T-helper 2 cell treated with Interferon-gamma antibody and Interleukin-4, amounts not matched to agents 100 ng/mL and 5 ng/mL, for 36 hours (primary cell): Measurements from ENCODE around the gene MEGF6. TPM values are rescaled to one million over a fixed set of nuclear protein-coding genes. Genes with fewer than 3 reads are reported as not detected.

Experiments
- intact Hi-C: fragments of 100-400 bp; cut with micrococcal nuclease; formaldehyde crosslinking; loops from one replicate; pipeline ENCODE4 v1.15.1; 2023
- total RNA-seq: library from RNA; stranded (reverse); gene quantifications from 2 replicates; pipeline ENCODE4 v1.2.3, GENCODE V29; 2022

MEGF6 gene
- total RNA-seq, 1 donor from 2014 or later = 11.3 TPM

DNA sequence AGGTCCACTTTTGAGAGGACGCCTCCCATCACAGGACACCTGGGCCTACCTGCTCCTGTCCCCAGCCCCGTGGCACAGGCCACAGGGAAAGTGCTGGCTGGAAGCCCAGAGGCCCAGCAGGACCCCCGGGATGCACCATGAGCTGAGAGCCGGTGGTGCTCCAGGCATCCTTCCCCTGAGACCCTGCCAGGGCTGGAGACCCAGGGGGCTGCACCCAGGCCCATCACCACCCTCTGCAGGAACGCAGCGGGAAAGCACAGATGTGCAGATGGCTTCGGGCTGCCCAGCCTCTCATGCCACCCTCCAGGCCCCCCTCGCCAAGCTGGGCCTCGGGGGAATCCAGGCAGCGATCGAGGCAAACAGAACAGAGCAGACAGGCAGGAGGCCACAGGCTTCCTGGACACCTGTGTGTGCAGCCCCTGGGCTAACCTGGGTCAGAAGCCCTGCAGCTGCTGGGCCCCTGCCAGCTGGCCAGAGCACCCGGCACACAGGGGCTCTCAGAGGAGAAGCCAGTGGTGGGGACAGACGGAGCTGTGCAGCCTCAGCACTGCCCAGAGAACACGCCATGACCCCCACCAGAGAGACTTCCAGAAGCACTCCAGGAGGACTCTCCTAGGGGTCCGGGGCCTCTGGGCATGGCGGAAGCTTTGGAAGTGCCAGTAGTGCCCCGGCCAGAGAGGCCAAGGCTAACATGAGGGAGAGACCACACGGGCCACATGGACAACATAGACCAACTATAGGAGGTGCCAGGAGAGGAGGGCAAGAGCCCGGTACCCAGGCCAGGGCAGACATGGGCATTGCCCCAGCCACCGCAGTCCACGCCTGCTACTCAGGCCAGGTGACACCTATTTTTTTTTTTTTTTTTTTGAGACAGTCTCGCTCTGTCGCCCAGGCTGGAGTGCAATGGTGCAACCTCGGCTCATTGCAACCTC lies 85.5 kb downstream of the MEGF6 start:
- intact Hi-C loops = no loop called here

DNA sequence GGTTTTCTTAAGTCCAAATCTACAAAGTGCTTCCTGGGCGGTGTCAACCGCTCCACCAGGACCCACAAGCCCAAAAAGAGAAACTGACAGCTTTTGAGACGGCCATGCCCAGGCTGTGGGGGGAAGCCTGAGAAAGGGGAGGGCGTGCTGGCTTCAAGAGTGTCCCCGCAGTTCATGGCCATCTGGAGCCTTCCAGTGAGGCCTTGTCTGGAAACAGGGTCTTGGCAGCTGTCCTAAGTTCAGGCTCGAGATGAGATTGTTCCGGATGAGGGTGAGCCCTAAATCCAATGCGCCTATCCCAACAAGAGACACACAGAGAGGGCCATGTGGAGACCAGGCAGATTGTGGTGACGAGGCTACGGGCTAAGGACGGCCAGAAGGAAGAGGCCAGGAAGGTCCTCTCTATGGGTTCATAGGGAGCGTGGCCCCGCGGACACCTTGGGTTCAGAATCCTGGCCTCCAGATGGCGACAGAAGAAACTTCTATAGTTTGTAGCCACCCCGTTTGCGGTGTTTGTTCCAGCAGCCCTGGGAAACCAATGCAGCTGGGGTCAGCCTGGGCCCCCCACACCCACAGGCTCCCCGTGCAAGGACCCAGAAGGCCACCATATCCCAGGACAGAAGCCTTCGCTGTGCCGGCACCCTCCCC lies 86.6 kb downstream of the MEGF6 start:
- intact Hi-C loops = no loop called here

DNA sequence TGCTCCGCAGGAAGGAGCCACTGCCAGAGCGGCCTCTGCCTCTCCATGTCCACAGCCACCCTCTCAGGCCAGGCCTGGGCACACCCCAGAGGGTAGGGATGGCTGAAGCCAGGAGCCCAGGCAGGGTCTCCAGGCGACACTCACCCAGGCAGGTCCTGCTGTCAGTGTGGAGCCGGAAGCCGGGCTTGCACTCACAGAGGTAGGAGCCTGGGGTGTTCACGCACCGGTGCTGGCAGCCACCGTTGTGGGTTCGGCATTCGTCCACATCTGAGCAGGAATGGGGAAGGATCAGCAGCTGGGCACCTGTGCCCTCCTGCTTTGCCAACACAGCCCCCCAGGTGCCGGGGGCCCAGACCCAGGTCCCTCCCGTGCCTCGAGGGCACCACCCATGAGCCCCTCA lies 87.3 kb downstream of the MEGF6 start:
- intact Hi-C loops = no loop called here

DNA sequence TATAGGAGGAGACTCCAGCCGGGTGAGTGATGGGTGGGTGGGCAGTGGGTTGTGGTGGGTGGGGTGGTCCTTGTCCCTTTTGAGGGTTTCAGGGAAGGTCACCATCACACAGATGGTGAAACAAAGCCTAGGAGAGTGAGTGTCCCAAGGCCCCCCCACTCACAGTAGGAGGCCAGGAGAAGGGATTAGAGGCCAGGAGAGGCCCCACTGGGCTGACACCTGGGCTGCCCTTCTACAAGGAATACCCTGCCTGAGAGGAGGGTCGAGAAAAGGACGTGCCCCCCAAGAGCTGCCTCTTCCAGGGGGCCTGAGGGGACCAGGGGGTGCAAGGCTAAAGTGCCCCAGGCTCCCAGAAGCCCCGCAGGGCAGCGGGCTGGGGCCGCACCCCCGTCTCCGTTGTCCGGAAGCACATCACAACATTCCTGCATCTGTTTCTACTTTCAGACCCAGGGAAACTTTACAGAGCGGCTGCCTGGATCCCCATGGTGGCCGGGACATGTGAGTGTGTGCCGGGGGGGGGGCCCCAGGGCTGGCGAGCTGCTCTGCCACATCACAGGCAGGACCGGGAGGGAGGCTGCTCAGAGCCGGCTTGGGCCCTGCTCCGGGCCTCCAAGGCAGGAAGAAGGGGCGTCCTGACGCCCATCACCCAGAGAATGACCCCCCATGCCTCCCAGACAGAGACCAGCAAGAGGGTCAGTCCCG lies 88.6 kb downstream of the MEGF6 start:
- intact Hi-C loops = no loop called here

DNA sequence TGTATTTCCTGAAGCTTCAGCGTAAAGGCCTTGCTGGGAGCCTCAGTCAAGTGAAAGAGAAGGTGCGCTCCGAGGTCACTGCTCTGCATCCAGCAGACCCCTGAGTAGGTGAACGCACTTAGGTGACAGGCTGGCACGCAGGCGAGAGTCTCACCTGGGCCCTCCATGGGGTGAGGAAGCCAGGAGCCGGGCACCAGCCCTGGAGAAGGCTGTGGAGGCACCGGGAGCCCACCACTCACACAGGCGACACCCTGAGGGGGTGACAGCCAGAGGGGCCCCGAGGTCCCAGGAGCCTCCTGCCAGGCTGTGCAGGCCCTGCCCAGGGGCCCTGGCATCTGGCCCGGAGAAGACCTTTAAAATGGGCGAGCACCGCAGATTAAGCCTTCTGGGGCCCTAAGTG lies 89.2 kb downstream of the MEGF6 start:
- intact Hi-C loops = no loop called here

DNA sequence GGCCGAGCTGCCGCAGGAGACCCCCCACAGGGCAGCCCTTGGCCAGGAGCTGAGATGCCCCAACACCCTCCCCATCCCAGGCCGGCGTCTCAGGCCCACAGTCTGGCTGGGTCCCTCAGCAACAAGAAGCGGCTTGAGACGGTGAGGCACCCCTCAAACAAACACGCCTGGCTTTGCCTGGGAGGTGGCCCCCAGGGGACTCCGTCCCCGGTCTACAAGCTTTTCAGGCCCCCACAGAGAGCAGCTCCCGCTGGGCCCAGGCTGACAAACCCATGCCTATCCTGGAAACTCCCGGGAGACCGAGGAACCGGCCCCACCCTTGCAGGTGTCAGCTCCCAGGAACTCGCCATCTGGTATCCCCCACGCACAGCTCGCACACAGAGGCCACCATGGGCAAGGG lies 89.9 kb downstream of the MEGF6 start:
- intact Hi-C loops = no loop called here

DNA sequence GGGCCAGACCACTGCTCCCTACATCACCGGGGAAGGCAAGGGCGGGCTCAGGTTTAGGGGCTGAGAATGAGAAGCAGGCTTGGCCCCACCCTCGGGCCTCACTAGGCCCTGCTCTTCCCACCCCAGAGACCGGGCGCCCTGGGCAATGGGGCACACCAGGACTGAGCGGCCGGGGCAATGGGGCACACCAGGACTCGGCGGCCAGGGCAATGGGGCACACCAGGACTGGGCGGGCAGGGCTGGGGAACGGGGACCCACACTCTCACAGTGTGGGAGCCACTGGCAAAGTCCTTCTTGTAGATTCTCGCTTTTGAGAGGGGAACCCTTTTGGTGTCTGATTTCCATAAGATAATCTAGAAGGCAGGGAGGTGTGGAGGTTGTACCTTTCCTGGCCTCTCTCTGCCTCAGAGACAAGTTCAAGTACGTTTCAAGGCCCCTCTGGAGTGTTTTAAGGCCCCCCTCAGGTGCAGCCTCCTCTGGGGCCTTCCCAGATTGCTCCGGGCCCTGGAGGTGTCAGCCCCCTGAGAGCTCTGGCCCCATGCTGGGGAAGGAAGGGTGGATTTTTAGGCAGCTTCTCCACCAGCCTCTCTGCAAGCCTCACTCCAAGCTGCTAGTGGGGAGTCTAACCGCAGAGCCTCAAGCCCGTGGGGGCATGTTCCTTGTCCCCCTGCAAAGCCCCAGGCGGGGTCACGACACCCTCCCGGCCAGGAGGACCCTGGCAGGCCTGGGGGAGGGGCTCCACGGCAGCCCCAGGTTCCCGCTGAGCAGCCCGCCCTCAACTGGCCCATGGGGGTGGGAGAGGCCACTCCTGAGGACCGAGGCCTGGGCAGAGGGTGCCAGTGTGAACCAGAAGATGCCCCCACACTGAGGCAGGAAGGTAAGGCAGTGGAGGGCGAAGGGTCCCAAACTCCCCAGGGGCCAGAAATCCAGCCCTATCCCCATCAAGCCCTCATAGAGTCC lies 90.6 kb downstream of the MEGF6 start:
- intact Hi-C loops = no loop called here

DNA sequence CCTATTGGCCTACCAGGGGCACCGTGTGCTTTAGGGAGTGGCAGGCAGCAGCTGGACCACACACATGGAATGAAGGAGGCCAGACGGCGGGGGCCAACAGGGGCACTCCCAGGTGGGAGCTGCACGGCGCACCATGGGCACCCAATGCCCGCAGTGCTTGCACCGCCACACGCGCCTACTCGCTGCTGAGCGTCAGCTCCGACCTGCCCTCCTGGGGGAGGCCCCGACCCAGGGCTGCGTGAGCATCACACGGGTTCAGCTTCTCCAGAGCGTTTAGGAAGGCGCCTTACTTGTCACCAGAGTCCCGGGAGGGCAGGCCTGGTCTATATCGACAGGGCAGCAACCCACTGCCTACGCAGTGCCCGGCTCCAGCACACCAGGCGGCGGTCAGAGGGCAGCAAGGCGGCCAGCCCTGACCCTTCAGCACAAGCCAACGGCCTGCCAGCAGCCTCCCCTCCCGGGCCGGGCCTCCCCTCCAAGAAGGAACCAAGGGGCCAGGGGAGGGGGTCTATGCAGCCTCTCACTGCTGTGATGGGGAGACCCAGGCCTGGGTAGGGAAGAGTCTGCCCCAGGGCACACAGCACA lies 91.9 kb downstream of the MEGF6 start:
- intact Hi-C loops = no loop called here

DNA sequence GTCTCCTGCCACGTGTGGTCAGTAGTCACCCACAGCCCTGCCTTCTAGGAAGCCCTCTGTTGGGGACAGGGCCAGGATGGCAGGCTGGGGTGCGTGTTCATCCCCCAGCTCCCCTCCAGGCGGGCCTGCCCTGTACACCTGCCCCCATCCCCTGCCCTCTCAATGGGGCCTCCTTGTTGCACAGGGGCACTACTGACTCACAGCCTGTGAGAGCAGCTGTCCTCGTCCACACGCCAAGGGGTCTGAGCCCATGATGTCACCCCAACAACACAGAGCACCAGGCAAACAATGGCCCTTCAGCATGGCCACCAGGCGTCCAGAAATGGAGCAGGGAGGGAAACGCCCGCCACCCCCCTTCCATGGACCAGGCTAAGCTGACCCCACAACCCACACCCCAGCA lies 92.6 kb downstream of the MEGF6 start:
- intact Hi-C loops = no loop called here

DNA sequence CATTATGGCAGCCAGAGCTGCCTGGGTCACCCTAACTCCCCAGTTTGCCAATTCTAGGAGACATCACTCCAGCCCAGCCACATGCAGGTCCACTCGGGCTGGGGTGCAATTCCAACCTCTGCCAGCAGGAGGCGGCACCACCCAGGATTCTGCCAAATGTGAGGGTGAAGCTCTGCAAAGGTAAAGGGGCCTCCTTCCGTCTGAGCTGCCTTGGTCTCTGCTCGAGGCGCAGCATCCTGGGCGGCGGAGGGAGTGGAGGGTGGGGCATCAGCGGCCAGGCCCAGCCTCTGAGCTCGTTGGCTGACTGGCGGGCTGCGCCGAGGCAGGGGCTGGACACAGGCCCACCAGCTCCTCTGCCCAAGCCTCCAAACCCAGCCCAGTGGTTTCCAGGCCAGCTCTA lies 93.1 kb downstream of the MEGF6 start:
- intact Hi-C loops = no loop called here

DNA sequence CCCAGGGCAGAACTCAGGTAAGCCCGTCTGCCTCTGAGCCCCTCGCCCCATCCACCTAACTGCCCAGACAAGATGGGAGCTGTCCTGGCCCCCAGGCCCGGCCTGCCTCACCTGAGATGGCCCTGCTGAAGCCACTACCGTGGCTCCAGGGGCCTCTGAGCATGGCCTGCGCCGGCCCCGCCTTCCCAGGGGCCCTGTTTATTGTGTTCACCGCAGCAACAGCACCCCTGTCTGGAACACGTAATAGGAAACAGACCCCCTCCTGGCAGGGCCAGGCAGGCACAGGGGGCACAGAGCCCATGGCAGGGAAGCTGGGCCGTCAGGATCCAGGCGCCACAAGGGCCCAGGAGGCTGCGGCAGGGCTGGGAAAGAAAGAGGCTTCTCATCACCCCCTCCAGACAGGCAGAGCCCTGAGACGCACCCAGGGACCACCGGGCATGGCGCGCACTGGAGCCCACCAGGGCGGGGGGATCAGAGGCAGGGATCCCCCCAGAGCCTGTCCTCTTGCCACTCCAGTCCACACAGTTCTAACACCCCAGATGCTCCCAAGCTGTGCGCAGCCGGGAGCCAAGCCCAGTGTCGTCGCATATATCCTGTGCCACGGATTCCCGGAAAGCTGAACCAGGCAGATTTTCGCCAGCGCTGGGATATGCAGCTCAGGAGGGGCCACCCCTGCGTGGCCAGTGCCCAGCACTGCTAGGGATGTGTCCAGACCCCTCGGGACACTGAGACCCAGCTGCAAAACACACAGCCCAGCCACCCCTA lies 94.2 kb downstream of the MEGF6 start:
- intact Hi-C loops = no loop called here

DNA sequence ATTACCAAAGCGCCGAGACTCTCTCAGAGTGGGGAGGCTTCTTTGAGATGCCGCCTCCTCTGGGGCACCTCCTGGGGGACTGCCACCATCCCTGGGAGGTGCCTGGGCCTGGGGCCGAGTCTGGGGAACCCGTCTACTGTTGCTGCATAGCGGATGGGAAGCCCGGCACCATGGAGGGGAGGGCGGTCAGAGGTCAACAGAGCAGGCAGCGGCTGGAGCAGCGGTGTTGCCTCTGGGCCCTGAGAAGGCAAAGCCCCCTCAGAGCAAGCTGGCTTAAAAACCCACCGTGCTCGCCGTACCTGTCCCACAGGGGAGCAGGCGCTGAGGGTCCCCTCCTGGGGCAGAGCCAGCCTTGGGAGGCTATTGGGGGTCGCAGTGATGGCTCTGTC lies 94.8 kb downstream of the MEGF6 start:
- intact Hi-C loops = no loop called here

DNA sequence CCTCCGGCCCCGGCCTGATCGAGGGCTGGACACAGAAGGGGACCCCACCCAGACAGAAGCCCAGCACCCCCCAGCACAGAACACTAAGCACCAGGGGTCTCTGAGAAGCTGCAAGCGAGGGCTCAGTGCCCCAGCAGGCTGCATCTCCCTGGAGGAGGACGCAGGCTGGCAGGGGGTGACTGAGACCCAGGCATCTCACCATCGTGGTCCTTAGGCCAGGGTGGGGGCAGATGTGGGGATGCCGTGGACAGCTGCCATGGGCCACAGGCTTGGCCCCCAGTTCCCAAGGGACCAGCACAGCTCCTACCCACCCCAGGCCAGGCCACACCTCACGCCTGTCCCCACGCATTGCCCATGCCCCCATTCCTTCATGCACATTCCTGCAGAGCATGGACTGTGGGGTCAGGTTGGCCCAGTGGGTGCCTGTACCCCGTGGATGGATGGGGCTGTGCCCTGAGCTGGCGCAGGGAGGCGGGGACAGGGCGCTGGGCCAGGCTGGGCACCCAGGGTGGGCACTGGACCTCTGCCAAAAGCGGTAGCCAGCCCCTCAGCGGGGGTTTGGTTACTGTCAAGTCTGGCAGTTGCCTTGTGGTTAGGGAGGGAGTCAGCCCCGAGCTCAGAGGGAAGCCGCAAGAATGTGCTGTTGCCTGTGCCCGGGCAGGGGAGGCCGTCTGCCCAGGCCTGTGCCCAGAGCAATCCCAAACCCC lies 95.4 kb downstream of the MEGF6 start:
- intact Hi-C loops = no loop called here

DNA sequence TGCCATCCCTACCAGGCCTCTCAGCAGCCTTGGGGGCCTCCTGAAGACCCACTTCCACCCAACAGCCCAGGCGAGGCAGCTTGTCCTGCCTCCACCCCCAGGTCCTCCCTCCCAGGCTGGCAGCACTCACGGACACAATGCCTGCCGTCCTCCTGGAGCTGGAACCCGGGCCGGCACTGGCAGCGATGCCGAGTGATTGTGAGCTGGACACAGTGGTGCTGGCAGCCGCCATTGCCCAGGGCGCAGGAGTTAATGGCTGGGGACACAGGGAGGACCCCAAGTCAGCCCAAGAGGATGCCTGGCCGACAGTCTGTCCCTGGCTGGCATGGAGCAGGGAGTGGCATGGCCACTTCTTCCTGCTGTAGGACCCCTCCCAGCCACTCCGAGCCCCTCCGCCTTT lies 96.0 kb downstream of the MEGF6 start:
- intact Hi-C loops = no loop called here

DNA sequence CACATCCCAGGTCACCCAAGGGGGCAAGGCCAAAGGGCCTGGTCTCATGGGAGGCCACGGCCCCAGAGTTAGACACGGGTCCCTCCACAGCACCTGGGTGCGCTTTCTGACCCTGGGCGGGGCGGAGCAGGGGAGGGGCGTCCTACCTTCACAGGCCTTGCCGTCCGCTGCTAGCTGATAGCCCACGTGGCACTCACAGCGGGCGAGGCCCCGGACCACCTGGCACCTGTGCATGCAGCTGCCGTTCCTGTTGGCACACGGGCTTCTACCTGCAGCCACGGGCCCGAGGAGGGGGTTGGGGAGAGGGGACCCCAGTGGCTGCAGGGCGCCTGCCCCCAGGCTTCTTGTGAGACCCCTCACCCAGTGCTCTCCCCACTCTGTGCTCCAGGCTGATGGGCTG lies 96.9 kb downstream of the MEGF6 start:
- intact Hi-C loops = no loop called here

DNA sequence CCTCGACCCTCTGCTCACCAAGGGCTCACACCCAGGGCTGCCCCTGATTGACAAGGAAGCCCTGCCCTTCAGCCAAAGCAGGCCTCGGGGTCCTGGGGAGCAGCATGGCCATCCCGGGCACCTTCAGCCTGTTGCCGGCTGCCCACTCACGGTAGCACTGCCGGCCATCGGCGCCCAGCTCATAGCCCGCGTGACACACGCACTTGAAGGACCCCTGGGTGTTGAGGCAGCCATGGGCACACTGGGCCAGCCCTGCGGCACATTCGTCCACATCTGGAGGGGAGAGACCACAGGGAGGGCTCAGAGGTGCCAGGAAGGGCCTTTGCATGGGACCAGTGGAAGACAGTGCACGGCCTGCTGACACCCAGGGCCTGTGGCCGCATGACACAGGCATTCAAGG lies 99.5 kb downstream of the MEGF6 start:
- intact Hi-C loops = no loop called here

DNA sequence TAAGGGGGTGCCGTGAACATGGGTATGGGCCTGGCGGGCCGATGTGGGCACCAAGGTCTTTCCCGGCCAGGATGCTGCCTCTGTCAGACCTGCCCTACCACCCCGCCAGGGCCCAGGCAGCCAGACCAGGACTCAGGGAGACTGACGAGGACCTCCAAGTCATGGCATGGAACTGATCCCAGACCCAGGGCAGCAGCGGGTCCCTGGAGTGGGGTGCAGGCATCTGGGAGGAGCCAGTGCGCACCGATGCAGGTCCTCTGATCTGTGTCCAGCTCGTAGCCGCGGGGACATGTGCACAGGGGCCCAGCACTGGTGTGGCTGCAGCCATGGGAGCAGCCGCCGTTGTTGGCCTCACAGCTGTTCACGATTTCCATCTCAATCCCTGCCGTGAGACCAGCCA lies 100.0 kb downstream of the MEGF6 start:
- intact Hi-C loops = no loop called here

DNA sequence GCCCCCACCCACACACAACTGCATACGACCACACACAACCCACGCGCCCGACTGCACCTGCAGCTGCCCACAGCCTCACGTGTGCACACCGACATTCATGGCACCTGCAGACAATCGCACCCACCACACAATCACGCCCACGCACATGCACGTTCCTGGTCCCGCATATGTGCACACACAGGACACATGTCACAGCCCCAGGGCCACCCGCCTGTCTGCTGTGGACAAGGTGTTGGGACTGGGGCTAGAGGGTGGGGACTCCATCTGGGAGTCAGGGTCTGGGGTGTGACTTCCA lies 100.4 kb downstream of the MEGF6 start:
- intact Hi-C loops = no loop called here

DNA sequence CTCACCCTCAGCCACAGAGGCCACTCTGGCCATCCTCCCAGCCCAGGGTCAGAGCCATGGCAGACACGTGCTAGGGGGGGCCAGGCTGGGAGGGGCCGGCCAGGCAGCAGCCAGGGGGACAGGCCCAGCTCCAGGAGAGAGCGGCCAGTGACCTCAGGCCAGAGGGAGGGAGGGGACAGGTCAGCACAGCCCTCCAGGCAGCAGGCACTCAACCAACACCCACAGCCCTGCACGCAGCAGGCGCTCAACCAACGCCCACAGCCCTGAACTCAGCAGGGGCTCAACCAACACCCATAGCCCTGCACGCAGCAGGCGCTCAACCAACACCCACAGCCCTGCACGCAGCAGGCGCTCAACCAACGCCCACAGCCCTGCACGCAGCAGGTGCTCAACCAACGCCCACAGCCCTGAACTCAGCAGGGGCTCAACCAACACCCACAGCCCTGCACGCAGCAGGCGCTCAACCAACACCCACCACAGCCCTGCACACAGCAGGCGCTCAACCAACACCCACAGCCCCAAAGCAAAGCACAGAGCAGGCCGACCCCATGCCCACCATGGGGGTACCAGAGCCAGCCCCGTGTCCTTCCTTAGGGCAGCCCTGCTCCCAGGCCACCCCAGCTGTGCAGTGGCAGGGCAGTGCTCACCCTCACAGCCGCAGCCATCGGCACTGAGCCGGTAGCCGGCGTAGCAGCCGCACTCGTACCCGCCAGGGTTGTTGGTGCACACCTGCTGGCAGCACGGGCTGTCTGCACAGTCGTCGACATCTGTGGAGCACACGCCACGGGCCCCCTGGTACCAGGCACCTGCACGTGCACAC lies 101.0 kb downstream of the MEGF6 start:
- intact Hi-C loops = no loop called here
